ENCODE measurements around the gene SMIM30. TPM values are rescaled to one million over a fixed set of nuclear protein-coding genes. Genes with fewer than 3 reads are reported as not detected.

SMIM30 gene
- total and polyA plus RNA-seq, 9 donors = 77.2 to 104 (median 86.5) TPM

Other genes starting within 250 kb of the SMIM30 start
- gene GPR85, start 31.7 kb downstream of the SMIM30 start, total RNA-seq = 1.2 TPM
- 1 to 10 TPM; 1.0 to 2.6 (median 1.3) TPM for gene GPR85, start 31.7 kb downstream of the SMIM30 start, polyA plus RNA-seq (ENCODE audit: insufficient read depth in 1 of 8, insufficient read length in 8 of 8, low replicate concordance in 1 of 8)

All from muscle of leg (tissue), 9 donors.